ENCODE results near the gene TCHH. TPM values are rescaled to one million over a fixed set of nuclear protein-coding genes. Genes with fewer than 3 reads are reported as not detected.

Gene TCHH
- total and polyA plus RNA-seq, 10 of the 15 experiments (the other 5 are each of a cell fraction or from before 2014, with no cell fraction given) = not detected

- no peak within 1 kb of the TSS for H3K4me2 ChIP-seq (ENCODE audit: control insufficient read depth, insufficient read depth)
- in situ Hi-C loops (cut with MboI) = no loop called here
- no TSS peak for BruUV-seq (replicated peaks)
- H3K36me3 ChIP-seq (ENCODE audit: control insufficient read depth in 2 of 2, insufficient read depth in 2 of 2, low read length in 1 of 2) = no peaks in the 10 kb centered on the region
- CTCF ChIA-PET = interaction anchor here (0.7 to 1.6 kb wide), 3 partner anchors 98 to 369 kb away, joined by 3 to 6 read pairs (median 3); no protein-coding TSS in a partner anchor
- H3K9ac ChIP-seq (ENCODE audit: control insufficient read depth, insufficient read depth, low read length) = no peak within 1 kb of the TSS
- FAIRE-seq = no peak
- intact Hi-C loops (cut with micrococcal nuclease; ENCODE audit: unreplicated experiment) = no loop called here
- no peaks in the 10 kb centered on the region for H3K9me3 ChIP-seq (replicated peaks; ENCODE audit: control insufficient read depth, insufficient read depth, low read length)
- RAD21 ChIA-PET (ENCODE audit: unreplicated experiment) = no interaction called here
- no peak within 1 kb of the TSS for H3K27ac ChIP-seq (ENCODE audit: control insufficient read depth, insufficient read depth)
- H4K20me1 ChIP-seq (ENCODE audit: control insufficient read depth, insufficient read depth) = no peaks in the 10 kb centered on the region
- H3K4me1 ChIP-seq (ENCODE audit: control insufficient read depth, insufficient read depth, low read length) = no peaks in the 10 kb centered on the region
- ATAC-seq = no peak
- H2AFZ ChIP-seq (ENCODE audit: control insufficient read depth, low read depth, low read length) = no peak within 1 kb of the TSS
- DNase-seq (ENCODE audit: low read depth, low spot score) = no peak
- 9% methylated on average over 5 of the region's 5 CpGs for WGBS (ENCODE audit: insufficient coverage, insufficient replicate concordance, low lambda C conversion rate, missing lambda C conversion rate)
- H3K79me2 ChIP-seq (ENCODE audit: control insufficient read depth, insufficient read depth, low read length) = no peaks in the 10 kb centered on the region
- peaks cover 0 to 5% of the 10 kb centered on the region in 2 experiments; a peak in 1 of 4 replicates for H3K27me3 ChIP-seq (replicated peaks in 1 of 2; ENCODE audit: control insufficient read depth in 2 of 2, insufficient read depth in 2 of 2, low read length in 1 of 2)
- SMC1A ChIA-PET (ENCODE audit: uncharacterized antibody, unreplicated experiment) = interaction anchor here (0.6 to 0.7 kb wide), 3 partner anchors 15 to 142 kb away, joined by 3 to 4 read pairs (median 3); no protein-coding TSS in a partner anchor
- POLR2A ChIA-PET = no interaction called here
- no peak within 1 kb of the TSS for H3K4me3 ChIP-seq
- TF ChIP-seq TAF1 (IDR thresholded peaks at IDR 0.05; ENCODE audit: borderline replicate concordance, low read depth, low read length) (no peak), ZSCAN29 (IDR thresholded peaks at IDR 0.05) (no peak), MTA3 (IDR thresholded peaks at IDR 0.05; ENCODE audit: borderline replicate concordance, low read length) (no peak), IRF5 (IDR thresholded peaks at IDR 0.05; ENCODE audit: borderline replicate concordance) (no peak), STAT1 (conservative IDR thresholded peaks at IDR 0.05) (no peak), TARDBP (IDR thresholded peaks at IDR 0.05; ENCODE audit: borderline replicate concordance) (no peak), EP300 (IDR thresholded peaks at IDR 0.05; ENCODE audit: borderline replicate concordance in 1 of 2, control insufficient read depth in 1 of 2, low read depth in 2 of 2, low read length in 2 of 2) (no peak), DPF2 (IDR thresholded peaks at IDR 0.05) (no peak), RBBP5 (conservative IDR thresholded peaks at IDR 0.05) (no peak), RELB (IDR thresholded peaks at IDR 0.05; ENCODE audit: low read depth) (no peak), SMARCA5 (IDR thresholded peaks at IDR 0.05) (no peak), HSF1 (IDR thresholded peaks at IDR 0.05; ENCODE audit: low read depth, low read length) (no peak), CUX1 (IDR thresholded peaks at IDR 0.05; ENCODE audit: insufficient replicate concordance, low read depth, low read length) (no peak), KDM1A (IDR thresholded peaks at IDR 0.05; ENCODE audit: borderline replicate concordance) (no peak), ZNF274 (IDR thresholded peaks at IDR 0.05; ENCODE audit: insufficient read depth, insufficient read length) (no peak)
These were observed 26.1 kb downstream of the TCHH start, which contains the start of gene TCHHL1 for GRCh38 chr1:152089014-152089674. Gene TCHHL1 (minus strand): TSS chr1:152089064. CDS start chr1:152088143, 921 bp downstream.
